Stimulated activated CD4-positive, alpha-beta T cell treated with anti-CD3 and anti-CD28 coated beads, Interleukin-4, amount 100 ng/mL, for 4 hours (primary cell): ENCODE data around the gene ROPN1L.
"Not testable (repeated sequence)": the region's sequence is repeated elsewhere in the genome, so short reads cannot be mapped to it uniquely, and the experiment has no call there.

Source experiments
- DNase-seq, 2 experiments: peaks; one replicate each; pipeline ENCODE4 v3.0.0-alpha.2; 2020

The ROPN1L gene

GRCh38 chr5:10441083-10441991 lies at the start of gene ROPN1L:
Gene ROPN1L (plus strand): TSS chr5:10441879. CDS start chr5:10442168, 289 bp downstream.
- DNase-seq, result peak; percentile 74 to 80

- DNase-seq, result not testable (repeated sequence)
Measured at GRCh38 chr5:10392567-10393328, 48.9 kb upstream of the ROPN1L start.

- DNase-seq, result no peak
Measured at GRCh38 chr5:10393491-10393890, 48.2 kb upstream of the ROPN1L start.

GRCh38 chr5:10396552-10396951 lies 45.1 kb upstream of the ROPN1L start:
- DNase-seq, result no peak

GRCh38 chr5:10399839-10400238 lies 41.8 kb upstream of the ROPN1L start:
- no peak for DNase-seq

GRCh38 chr5:10400411-10400810 lies 41.3 kb upstream of the ROPN1L start:
- no peak for DNase-seq

- DNase-seq, result no peak
Measured at GRCh38 chr5:10400831-10401230, 40.8 kb upstream of the ROPN1L start.

GRCh38 chr5:10401498-10401897 lies 40.2 kb upstream of the ROPN1L start:
- no peak for DNase-seq

- DNase-seq, result no peak
Measured at GRCh38 chr5:10403829-10404228, 37.9 kb upstream of the ROPN1L start.

GRCh38 chr5:10406651-10407050 lies 35.0 kb upstream of the ROPN1L start:
- no peak for DNase-seq

GRCh38 chr5:10409504-10409903 lies 32.2 kb upstream of the ROPN1L start:
- no peak for DNase-seq

- no peak for DNase-seq
Measured at GRCh38 chr5:10410662-10411061, 31.0 kb upstream of the ROPN1L start.

GRCh38 chr5:10411336-10411735 lies 30.3 kb upstream of the ROPN1L start:
- DNase-seq, result no peak

GRCh38 chr5:10416868-10417267 lies 24.8 kb upstream of the ROPN1L start:
- DNase-seq, result no peak

GRCh38 chr5:10418654-10419345 lies 22.9 kb upstream of the ROPN1L start:
- DNase-seq, result no peak

- no peak for DNase-seq
Measured at GRCh38 chr5:10420468-10420867, 21.2 kb upstream of the ROPN1L start.

- no peak for DNase-seq
Measured at GRCh38 chr5:10420932-10421331, 20.7 kb upstream of the ROPN1L start.

- no peak for DNase-seq
Measured at GRCh38 chr5:10421896-10422691, 19.6 kb upstream of the ROPN1L start.

- no peak for DNase-seq
Measured at GRCh38 chr5:10423022-10423421, 18.7 kb upstream of the ROPN1L start.

- DNase-seq, result no peak
Measured at GRCh38 chr5:10424124-10424731, 17.5 kb upstream of the ROPN1L start.

- DNase-seq, result no peak
Measured at GRCh38 chr5:10427201-10427600, 14.5 kb upstream of the ROPN1L start.

- DNase-seq, result no peak
Measured at GRCh38 chr5:10427978-10428377, 13.7 kb upstream of the ROPN1L start.
